Fibroblast of skin of back (primary cell): ENCODE measurements around the gene CEP55.
A peak's percentile ranks its signal among the peaks of the same experiment; 100 is the strongest.
"Not testable (repeated sequence)": the region's sequence is repeated elsewhere in the genome, so short reads cannot be mapped to it uniquely, and the experiment has no call there.

ENCODE experiments used
- DNase-seq: peaks from one replicate; pipeline ENCODE4 v3.0.0-alpha.2; 2013

Gene CEP55

GRCh38 chr10:93515071-93516005 lies 18.9 kb downstream of the CEP55 start:
- DNase-seq: peak; percentile 30

GRCh38 chr10:93516006-93516380 lies 19.6 kb downstream of the CEP55 start:
- no peak for DNase-seq

- no peak for DNase-seq
These were observed 22.1 kb downstream of the CEP55 start for GRCh38 chr10:93518531-93518930.

- no peak for DNase-seq
These were observed 38.9 kb downstream of the CEP55 start for GRCh38 chr10:93535293-93535692.

- not testable (repeated sequence) for DNase-seq
These were observed 44.5 kb downstream of the CEP55 start for GRCh38 chr10:93540871-93541270.

GRCh38 chr10:93541402-93542357 lies 45.3 kb downstream of the CEP55 start:
- peak; percentile 42 for DNase-seq

- peak; percentile 20 for DNase-seq
These were observed 46.0 kb downstream of the CEP55 start for GRCh38 chr10:93542358-93542791.

GRCh38 chr10:93546995-93547394 lies 50.6 kb downstream of the CEP55 start:
- DNase-seq: not testable (repeated sequence)

- DNase-seq: no peak
These were observed 51.1 kb downstream of the CEP55 start for GRCh38 chr10:93547522-93547921.

GRCh38 chr10:93548376-93549071 lies 52.1 kb downstream of the CEP55 start:
- DNase-seq: peak; percentile 86

GRCh38 chr10:93550606-93551005 lies 54.2 kb downstream of the CEP55 start:
- DNase-seq: no peak

- DNase-seq: no peak
These were observed 56.4 kb downstream of the CEP55 start for GRCh38 chr10:93552780-93553179.

GRCh38 chr10:93553482-93554315 lies 57.3 kb downstream of the CEP55 start:
- no peak for DNase-seq

- DNase-seq: no peak
These were observed 57.9 kb downstream of the CEP55 start for GRCh38 chr10:93554316-93554663.

- DNase-seq: peak; percentile 71
These were observed 58.5 kb downstream of the CEP55 start for GRCh38 chr10:93554760-93555432.

- DNase-seq: no peak
These were observed 63.1 kb downstream of the CEP55 start for GRCh38 chr10:93559490-93559889.

- DNase-seq: no peak
These were observed 64.1 kb downstream of the CEP55 start for GRCh38 chr10:93560541-93560940.

GRCh38 chr10:93565446-93565845 lies 69.0 kb downstream of the CEP55 start:
- DNase-seq: no peak

- peak; percentile 9 for DNase-seq
These were observed 70.2 kb downstream of the CEP55 start, which contains the start of gene FFAR4 for GRCh38 chr10:93566435-93567276. TSS of gene FFAR4 (plus strand) at chr10:93566665. CDS start at chr10:93566721, 56 bp downstream.
